LoVo (cell line): ENCODE measurements around the gene ACTL9.
"Not testable (repeated sequence)": the region's sequence is repeated elsewhere in the genome, so short reads cannot be mapped to it uniquely, and the experiment has no call there.

ENCODE experiments used
- DNase-seq: peaks from one replicate; pipeline ENCODE4 v3.0.0-alpha.2; 2016; ENCODE audit warnings: low spot score

ACTL9 gene

GRCh38 chr19:8698433-8699063 lies at the start of gene ACTL9:
TSS of gene ACTL9 (minus strand) at chr19:8698795. CDS start at chr19:8698701, 94 bp downstream.
- no peak for DNase-seq

DNA sequence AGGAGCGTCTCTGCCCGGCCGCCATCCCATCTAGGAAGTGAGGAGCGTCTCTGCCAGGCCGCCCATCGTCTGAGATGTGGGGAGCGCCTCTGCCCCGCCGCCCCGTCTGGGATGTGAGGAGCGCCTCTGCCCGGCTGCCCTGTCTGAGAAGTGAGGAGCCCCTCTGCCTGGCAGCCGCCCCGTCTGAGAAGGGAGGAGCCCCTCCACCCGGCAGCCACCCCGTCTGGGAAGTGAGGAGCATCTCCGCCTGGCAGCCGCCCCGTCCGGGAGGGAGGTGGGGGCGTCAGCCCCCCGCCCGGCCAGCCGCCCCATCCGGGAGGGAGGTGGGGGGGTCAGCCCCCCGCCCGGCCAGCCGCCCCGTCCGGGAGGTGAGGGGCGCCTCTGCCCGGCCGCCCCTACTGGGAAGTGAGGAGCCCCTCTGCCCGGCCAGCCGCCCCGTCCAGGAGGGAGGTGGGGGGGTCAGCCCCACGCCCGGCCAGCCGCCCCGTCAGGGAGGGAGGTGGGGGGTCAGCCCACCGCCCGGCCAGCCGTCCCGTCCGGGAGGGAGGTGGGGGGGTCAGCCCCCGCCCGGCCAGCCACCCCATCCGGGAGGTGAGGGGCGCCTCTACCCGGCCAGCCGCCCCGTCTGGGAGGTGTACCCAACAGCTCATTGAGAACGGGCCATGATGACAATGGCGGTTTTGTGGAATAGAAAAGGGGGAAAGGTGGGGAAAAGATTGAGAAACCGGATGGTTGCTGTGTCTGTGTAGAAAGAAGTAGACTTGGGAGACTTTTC lies 40.9 kb upstream of the ACTL9 start:
- not testable (repeated sequence) for DNase-seq

DNA sequence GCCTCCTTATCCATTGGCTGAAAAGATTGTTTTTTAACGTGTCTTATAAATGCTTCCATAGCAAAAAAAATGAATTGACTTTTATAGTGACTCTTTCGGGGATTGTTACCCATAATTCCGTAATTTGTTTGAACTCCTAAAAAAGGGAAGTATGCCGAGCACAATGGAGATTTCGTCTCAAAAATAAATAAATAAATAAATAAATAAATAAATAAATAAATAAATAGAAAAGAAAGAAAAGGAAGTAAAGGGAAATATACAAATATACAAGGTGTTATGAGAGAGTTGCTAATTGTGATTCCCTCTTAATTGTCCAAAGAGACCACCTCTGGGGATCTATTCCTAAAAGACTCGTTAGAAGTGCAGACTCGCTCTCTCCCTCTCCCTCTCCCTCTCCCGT lies 39.8 kb upstream of the ACTL9 start:
- DNase-seq = no peak

DNA sequence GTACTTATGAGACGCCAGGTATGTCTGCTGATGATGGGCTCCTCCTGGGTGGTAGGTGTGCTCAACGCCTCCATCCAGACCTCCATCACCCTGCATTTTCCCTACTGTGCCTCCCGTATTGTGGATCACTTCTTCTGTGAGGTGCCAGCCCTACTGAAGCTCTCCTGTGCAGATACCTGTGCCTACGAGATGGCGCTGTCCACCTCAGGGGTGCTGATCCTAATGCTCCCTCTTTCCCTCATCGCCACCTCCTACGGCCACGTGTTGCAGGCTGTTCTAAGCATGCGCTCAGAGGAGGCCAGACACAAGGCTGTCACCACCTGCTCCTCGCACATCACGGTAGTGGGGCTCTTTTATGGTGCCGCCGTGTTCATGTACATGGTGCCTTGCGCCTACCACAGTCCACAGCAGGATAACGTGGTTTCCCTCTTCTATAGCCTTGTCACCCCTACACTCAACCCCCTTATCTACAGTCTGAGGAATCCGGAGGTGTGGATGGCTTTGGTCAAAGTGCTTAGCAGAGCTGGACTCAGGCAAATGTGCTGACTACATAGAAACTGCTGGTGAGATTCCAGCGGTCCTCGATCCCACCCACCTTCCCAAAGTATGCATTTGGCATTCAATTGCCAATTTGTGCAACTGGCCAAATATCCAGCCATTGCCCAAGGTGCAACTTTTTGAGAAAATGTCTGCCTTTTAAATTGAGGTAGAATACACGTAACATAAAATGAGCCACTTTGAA lies 33.0 kb upstream of the ACTL9 start:
- DNase-seq = peak; percentile 3

- DNase-seq = no peak
Observed at GRCh38 chr19:8724276-8724675, 25.7 kb upstream of the ACTL9 start.

- no peak for DNase-seq
Observed at GRCh38 chr19:8722032-8722431, 23.4 kb upstream of the ACTL9 start.

- no peak for DNase-seq
Observed at GRCh38 chr19:8721334-8721733, 22.7 kb upstream of the ACTL9 start, which contains the start of gene OR2Z1. TSS of gene OR2Z1 (plus strand) at chr19:8721634. CDS start at chr19:8731029, 9,395 bp downstream.

GRCh38 chr19:8710337-8710736 lies 11.7 kb upstream of the ACTL9 start:
- DNase-seq = not testable (repeated sequence)

- DNase-seq = no peak
Observed at GRCh38 chr19:8705742-8706141, 7.1 kb upstream of the ACTL9 start.

- not testable (repeated sequence) for DNase-seq
Observed at GRCh38 chr19:8705304-8705703, 6.7 kb upstream of the ACTL9 start.

DNA sequence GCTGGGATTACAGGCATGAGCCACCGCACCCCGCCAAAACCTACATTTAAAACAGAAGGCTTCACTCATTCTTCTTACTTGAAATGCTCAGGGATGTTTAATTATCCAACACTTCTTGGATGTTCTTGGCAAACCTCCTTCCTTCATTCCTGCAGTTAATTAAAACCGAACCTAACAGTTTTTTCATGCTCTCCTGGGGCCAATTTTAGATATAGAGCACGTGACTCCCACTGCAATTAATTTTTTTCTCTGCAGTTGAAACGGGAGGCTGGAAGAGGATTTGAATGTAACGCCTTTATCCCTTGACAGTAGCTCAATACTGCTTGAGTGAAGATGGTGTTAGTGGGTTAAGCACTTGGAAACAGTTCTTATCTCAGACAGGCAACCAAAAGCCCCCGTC lies 4.6 kb upstream of the ACTL9 start:
- DNase-seq = no peak

DNA sequence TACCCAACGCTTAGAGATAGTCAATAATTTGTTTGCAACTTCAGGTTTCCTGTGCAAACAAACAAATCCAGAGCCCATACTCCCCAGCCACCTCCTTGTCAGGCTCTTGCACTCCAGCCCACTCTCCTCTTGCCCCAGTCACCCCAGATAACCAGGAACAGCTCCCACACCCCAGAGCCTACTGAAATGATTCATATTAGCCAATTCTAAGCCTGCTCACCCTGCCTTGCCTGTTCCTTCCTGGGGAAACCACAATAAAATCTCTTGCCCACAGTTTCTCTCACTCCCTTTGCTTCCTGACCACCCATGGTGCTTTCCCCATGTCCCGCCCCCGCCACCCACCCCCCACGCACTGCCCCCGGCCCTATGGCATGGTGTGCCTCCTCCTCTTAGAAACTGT lies 3.8 kb upstream of the ACTL9 start:
- no peak for DNase-seq

GRCh38 chr19:8700956-8701355 lies 2.4 kb upstream of the ACTL9 start:
- DNase-seq = no peak

DNA sequence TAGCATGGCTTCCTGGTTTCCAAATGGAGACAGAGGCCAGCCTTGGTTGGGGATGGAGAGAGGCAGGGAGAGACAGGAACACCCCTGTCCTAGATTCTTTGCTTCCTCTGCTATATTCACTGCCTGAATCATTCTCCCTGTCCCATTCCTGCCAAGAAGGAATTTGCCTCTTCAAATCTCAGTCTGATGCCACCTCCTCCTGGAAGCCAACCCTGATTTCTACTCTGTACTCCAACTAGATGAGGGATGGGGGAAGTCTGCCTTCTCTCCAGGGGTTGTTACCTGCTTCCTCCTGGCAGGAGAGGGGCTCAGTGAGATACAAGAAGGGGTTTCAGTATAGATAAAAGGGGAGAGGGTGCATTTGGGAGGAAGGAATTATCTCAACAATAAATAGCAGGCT lies 1.3 kb upstream of the ACTL9 start:
- DNase-seq = no peak

- no peak for DNase-seq
Observed at GRCh38 chr19:8697671-8698432, 743 bp downstream of the ACTL9 start.

DNA sequence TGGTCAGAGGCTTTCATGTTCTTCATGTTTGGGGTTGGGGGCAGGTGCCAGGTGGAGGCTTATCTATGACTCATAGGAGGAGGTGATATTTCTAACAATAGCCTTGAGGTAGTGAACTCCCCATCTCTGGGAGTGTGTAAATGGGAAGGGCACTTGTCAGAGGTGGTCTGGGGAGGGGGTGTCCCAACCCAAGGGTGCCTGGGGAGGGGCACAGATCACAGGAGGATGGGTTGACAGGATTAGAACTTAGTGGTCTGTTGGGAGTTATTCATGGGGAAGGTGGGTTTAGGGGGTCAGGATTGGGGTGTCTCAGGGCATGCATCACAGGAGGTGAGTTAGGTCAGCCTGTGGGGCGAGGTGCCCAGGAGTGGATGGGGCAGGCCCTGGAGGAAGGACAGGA lies 1.6 kb downstream of the ACTL9 start:
- DNase-seq = no peak

GRCh38 chr19:8695911-8696310 lies 2.7 kb downstream of the ACTL9 start:
- no peak for DNase-seq

- DNase-seq = no peak
Observed at GRCh38 chr19:8695501-8695900, 3.1 kb downstream of the ACTL9 start.

GRCh38 chr19:8690753-8691539 lies 7.6 kb downstream of the ACTL9 start:
- no peak for DNase-seq

DNA sequence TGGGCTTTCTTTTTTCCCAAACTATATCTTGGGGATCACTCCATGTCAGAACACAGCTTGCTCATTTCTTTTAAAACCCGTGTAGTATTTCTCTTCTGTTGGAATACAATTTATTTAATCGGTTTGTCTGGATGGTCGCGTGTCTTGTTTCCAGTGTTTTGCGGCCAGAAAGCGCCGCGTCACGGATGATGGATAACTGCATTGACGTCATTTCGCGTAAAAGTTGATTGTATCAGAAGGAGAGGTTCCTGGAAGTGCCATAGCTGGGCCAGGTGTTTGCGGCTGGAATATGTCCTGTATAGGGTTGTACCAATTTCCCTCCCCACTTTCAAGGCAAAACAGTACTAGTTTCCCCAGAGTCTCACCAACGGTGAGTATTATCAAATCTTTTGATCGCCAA lies 9.7 kb downstream of the ACTL9 start:
- no peak for DNase-seq

GRCh38 chr19:8686549-8686948 lies 12.0 kb downstream of the ACTL9 start:
- DNase-seq = no peak
